ENCODE measurements around the gene GLO1. TPM values are rescaled to one million over a fixed set of nuclear protein-coding genes. Genes with fewer than 3 reads are reported as not detected.

The GLO1 gene
- total RNA-seq, 1 experiment from 2014 or later: 188 TPM

DNA sequence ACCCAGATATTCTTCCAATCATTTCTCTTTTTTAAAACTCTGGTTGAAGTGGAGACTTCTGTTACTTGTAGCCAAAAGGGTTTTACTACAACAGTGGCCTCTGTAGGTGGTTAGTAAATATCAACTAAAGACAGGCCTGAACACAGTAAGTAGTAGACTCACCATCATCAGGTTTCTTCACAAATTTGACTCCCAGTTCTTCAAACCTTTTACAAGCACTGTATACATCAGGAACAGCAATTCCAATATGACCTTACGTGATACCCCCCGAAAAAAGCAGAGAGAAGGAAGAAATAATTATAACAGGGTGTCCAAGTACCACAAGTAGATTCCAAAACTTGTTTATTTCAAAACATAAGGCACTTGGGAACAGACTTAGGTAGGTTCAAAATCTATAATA is 21.1 kb downstream of the GLO1 start:
- H4K8ac ChIP-seq (replicated peaks; ENCODE audit: insufficient read length, low read depth, low read length): no peak overlapping the region
- no peak overlapping the region for H3K4me2 ChIP-seq (ENCODE audit: insufficient read depth, insufficient read length, low read length)
- no peak overlapping the region for H3K18ac ChIP-seq (ENCODE audit: insufficient read length, low read depth, low read length)
- Mint-ChIP-seq H3K4me3 (no peak overlapping the region), H3K4me1 (no peaks in the 10 kb centered on the region), H3K9me3 (no peaks in the 10 kb centered on the region), H3K36me3 (ENCODE audit: insufficient read depth in 1 of 3, low read depth in 3 of 3) (peaks cover 27 to 68% (median 68%) of the 10 kb centered on the region in 3 experiments; a peak in 6 of 7 replicates), H3K27ac (no peak overlapping the region), H3K27me3 (ENCODE audit: low read depth) (no peaks in the 10 kb centered on the region)
- H2BK12ac ChIP-seq (ENCODE audit: insufficient read length, low read depth, low read length): no peak overlapping the region
- no peak overlapping the region for H4K91ac ChIP-seq (ENCODE audit: insufficient read length, low read depth, low read length)
- H3K79me1 ChIP-seq (ENCODE audit: insufficient read depth, low read depth, low read length, poor library complexity, severe bottlenecking): peaks cover 4% of the 10 kb centered on the region
- no peak for DNase-seq
- no peaks in the 10 kb centered on the region for H3K23me2 ChIP-seq (ENCODE audit: insufficient read length, low read depth, low read length, poor library complexity, severe bottlenecking)
- H3K56ac ChIP-seq (ENCODE audit: insufficient read length, low read depth, low read length): no peak overlapping the region
- no peaks in the 10 kb centered on the region for H3K4me1 ChIP-seq (ENCODE audit: insufficient read depth, low read length)
- no peak overlapping the region for H3K14ac ChIP-seq (ENCODE audit: insufficient read depth, low read length)
- H3K4ac ChIP-seq (ENCODE audit: low read depth, low read length): no peak overlapping the region
- no peak overlapping the region for H2BK5ac ChIP-seq (ENCODE audit: insufficient read length, low read length)
- no peak overlapping the region for H2BK20ac ChIP-seq (ENCODE audit: low read depth, low read length, poor library complexity, severe bottlenecking)
- H3K23ac ChIP-seq (ENCODE audit: insufficient read length, low read depth, low read length): no peak overlapping the region
- no peak overlapping the region for H2AK5ac ChIP-seq (ENCODE audit: insufficient read length, low read length)
- no peak overlapping the region for H2BK15ac ChIP-seq (ENCODE audit: low read depth, low read length)
- H3K27me3 ChIP-seq (ENCODE audit: insufficient read depth, low read length): no peaks in the 10 kb centered on the region
- no peaks in the 10 kb centered on the region for H3K79me2 ChIP-seq (ENCODE audit: insufficient read depth, low read length)
- no peak overlapping the region for H3K9ac ChIP-seq (ENCODE audit: extremely low read depth, insufficient read length, low read length)
- no peak overlapping the region for H3K27ac ChIP-seq (ENCODE audit: insufficient read length, low read depth, low read length)
- H3K9me3 ChIP-seq (ENCODE audit: control insufficient read depth, low read depth, low read length): no peaks in the 10 kb centered on the region
- no peaks in the 10 kb centered on the region for H4K20me1 ChIP-seq (ENCODE audit: control insufficient read depth, insufficient read depth, insufficient read length)
- TF ChIP-seq, protein P1, sequence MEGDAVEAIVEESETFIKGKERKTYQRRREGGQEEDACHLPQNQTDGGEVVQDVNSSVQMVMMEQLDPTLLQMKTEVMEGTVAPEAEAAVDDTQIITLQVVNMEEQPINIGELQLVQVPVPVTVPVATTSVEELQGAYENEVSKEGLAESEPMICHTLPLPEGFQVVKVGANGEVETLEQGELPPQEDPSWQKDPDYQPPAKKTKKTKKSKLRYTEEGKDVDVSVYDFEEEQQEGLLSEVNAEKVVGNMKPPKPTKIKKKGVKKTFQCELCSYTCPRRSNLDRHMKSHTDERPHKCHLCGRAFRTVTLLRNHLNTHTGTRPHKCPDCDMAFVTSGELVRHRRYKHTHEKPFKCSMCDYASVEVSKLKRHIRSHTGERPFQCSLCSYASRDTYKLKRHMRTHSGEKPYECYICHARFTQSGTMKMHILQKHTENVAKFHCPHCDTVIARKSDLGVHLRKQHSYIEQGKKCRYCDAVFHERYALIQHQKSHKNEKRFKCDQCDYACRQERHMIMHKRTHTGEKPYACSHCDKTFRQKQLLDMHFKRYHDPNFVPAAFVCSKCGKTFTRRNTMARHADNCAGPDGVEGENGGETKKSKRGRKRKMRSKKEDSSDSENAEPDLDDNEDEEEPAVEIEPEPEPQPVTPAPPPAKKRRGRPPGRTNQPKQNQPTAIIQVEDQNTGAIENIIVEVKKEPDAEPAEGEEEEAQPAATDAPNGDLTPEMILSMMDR (conservative IDR thresholded peaks at IDR 0.05): no peak
- H2AFZ ChIP-seq (ENCODE audit: low read length): no peak overlapping the region
- H4K5ac ChIP-seq (ENCODE audit: insufficient read length, low read depth, low read length): no peak overlapping the region
- WGBS (ENCODE audit: extremely low coverage, insufficient read length, low lambda C conversion rate): no CpG with 5 or more reads among the region's 2 CpGs
- no peak overlapping the region for H3T11ph ChIP-seq (ENCODE audit: low read length)
- no peak overlapping the region for H2BK120ac ChIP-seq (ENCODE audit: low read depth, low read length, poor library complexity, severe bottlenecking)
